Medulla oblongata (tissue), 1 donor: ENCODE data around the gene PLXNA4.

ENCODE experiments used
- DNase-seq: peaks from one replicate; pipeline ENCODE4 v3.0.0-alpha.2; 2015; ENCODE audit errors: extremely low spot score

PLXNA4 gene

GRCh38 chr7:132092106-132092505 is 484.2 kb downstream of the PLXNA4 start:
- DNase-seq: no peak

- DNase-seq: no peak
Observed at GRCh38 chr7:132091706-132092105, 484.6 kb downstream of the PLXNA4 start.

DNA sequence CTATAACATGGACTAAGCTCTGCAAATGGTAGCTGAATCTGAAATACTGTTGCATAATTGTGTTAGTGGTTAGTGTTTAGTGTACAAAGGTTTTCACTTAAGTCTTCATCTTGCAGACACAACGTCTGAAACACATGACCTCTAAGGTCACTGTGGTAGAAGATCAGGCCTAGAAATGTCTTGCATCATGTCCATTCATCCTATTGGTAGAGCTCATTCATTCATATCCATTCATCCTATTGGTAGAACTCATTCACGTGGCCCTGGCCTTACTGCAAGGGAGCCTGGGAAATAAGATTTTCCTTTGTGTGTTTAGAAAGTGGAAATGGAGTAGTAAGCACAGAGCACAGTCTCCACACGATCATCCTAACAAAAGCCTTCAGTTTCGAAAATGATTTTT is 485.8 kb downstream of the PLXNA4 start:
- no peak for DNase-seq

GRCh38 chr7:132089356-132089755 is 486.9 kb downstream of the PLXNA4 start:
- DNase-seq: no peak

DNA sequence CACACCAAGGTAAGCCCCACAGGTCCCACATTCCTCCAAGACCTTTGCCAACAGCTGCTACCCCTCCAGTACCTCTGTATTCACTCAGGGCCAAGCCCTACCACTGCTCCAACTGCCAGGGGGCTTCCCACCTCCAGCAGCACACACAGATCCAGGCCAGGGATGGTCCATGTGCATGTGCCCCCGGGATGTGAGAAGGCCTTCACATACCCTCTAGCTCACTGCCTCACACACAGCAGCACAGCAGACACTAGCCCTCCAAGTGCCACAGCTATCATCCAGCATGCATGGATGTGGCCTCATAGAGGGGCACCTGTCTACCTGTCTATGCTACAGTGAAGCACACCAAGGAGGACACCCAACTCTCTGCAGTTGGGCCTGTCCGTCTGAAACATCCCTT is 488.8 kb downstream of the PLXNA4 start:
- no peak for DNase-seq

- no peak for DNase-seq
Observed at GRCh38 chr7:132084776-132085388, 491.4 kb downstream of the PLXNA4 start.

DNA sequence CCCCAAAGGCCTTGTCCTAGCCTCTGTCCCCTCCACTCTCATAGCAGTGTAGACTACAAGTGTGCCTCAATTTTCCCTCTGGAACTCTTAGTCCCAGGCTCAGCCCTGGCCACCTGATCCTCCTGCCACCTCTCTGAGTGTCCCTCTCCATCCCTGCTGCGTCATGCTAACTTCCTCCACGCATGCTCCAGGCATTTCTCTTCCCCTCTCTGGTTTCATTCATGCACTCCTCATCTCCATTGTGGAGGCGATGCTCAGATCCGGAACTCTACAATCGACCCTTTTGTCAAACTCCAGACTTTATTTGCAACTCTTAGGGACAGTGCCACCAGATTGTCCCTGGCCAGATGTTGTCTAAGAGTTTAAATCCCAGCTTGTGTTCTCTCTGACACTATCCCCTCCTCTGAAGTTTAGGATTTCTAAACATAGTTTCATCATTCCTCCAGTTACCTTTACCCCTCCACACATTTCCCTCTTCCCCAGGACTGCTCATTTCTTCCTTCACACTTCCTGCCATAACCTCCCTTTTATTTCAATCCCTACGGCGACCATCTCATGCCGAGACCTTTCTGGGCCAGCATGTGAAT is 492.6 kb downstream of the PLXNA4 start:
- DNase-seq: no peak

DNA sequence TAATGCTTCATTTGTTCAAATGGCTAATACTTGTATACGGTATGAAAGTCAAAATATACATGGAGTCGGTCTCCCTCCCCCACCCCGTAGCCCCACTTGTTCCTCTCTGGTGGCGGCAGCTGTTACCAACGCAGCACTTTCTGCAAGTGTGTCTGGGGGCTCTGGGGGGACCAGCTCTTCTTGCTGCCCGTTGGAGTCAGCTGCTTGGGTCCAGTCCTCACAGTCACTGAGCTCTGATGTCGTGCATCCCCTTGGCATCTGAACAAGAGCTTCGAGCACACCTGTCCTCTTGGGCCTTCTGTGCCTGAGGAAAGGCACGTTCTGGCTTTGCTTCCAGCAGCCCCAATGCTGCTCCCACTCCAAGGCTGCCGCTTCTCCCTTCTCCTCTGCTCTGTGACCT is 493.1 kb downstream of the PLXNA4 start:
- DNase-seq: no peak

DNA sequence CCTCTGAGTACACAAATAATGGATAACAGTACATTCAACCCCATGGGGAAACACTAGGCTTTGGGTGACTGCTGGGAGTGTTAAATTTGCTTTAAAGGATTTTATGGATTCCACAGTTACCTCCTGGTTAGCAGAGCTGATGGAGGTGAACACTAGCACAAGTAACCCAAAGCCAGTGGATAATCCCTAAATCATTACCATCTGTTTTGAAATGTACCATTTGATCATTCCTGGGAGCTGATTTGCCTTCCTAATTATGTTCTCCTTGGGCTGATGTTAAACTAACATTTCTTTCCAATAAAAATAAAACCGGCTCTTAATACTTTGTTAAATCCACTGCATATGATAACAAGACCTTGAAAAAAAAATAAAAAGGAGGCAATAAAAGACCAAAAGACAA is 493.9 kb downstream of the PLXNA4 start:
- no peak for DNase-seq

- no peak for DNase-seq
Observed at GRCh38 chr7:132081686-132082085, 494.6 kb downstream of the PLXNA4 start.

DNA sequence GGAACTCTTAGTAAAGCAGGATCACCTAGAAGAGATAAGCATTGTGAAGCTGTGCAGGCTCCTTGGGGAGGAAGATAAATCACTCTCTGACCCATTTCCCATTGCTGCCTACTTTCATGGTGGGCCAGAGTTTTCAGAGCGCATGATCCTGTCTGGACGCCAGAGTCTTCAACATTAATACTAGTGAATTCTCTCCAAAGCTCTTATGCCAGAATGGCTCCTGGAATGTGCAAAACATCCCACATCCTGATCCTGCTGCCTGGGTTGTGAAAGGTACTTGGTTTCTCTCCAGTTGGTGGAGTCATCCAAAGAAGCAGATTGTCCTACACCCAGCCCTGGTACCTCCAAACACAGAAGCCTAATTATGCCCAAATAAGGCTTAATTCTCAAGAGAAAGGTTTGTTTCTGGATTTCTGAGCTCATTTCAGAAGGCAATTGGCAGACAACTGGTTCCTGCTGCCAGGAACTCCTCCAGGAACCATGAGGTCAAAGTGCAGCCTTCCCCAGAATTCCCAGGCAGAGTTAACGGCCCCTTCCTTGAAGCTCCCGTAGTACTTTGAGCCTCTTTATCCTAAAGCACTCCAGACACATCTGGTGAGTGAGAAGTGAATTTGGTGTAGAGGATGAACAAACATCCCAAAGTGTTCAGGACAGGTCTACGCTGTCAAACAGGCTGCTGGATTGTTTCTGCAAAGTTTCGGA is 495.2 kb downstream of the PLXNA4 start:
- peak; percentile 50 for DNase-seq

GRCh38 chr7:132080467-132080866 is 495.8 kb downstream of the PLXNA4 start:
- no peak for DNase-seq

- no peak for DNase-seq
Observed at GRCh38 chr7:132078891-132079735, 497.2 kb downstream of the PLXNA4 start.

DNA sequence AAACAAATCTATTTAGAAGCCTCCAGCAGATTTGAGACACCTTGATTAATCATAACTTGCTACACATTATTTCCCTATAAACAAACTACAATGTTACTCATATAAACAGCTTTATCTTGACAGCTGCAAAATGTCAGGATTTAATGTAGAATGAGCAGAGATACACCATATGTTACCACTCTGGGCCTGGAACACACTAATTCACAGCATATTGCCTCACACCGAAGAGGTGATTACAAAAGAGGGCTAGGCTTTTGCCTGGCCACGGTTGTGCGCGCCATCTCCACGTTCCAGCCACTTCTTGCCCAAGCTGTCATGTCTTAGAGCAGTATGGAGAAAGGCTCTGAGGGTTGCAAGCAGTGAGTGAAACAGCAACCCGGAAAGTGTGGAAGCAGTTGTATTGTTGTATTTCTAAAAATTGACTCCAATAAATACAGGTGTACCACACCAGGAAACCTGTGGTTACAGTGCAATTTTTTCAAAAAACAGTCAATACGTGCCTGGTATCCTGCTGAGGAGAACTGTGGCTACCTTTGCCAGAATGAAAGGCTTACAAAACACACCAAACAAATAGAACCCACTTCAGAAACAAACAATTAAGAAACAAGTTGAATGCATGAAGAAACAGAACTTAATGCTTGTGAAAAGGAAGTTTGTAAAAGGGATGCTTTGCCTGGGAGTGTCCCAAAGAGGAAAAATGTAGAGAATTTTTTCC is 498.1 kb downstream of the PLXNA4 start:
- DNase-seq: no peak

GRCh38 chr7:132076301-132077035 is 499.8 kb downstream of the PLXNA4 start:
- no peak for DNase-seq

DNA sequence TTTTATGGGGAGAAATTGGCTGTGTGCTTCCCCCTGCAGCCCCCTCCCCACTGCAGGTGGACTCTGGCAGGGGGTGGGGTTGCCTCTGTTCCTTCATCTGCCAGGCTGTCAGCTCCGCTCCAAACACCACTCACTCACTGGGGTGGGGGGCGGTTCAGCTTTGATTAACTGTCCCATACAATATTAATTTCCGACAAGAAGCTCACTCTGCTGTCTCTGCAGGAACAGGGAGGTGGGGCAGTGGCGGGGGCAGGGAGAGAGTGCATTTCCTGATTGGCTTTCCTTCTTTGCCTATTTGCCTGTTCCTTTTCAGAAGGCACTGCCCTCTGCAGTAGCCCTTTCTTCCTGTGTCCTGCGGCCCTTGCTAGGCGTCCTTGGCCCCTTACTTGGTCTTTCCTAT is 500.8 kb downstream of the PLXNA4 start:
- DNase-seq: no peak

DNA sequence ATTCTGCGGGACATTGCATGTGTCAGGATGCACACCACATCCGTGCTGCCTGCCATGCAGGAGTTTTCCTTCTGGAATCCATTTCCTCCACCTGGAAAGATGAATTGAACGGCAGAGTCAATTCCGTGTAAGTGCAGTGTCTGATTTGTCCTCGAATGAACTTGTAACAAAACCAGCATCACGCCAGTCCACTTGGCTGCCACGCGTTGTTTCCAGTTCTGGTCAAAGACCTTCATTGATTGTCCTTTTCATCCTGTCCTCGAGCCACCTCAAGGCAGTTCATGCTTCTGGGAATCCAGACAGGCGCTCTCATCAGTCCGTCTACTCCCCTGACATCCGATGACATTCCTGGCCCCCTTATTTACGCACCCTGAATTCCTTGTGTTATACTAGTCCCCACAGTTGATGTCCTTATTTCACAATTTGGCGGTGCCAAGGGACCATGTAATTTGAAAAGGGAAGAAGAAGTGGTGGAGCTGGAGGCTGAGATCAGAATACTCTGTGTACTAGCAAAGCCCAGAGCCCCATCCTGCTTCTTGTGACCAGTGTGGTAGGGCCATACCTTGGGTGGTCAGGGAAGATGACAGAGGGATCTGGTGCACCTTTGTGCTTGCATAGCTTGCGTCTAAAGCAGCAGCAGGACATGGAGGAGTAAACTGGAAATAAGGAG is 502.2 kb downstream of the PLXNA4 start:
- peak; percentile 50 for DNase-seq
